GM06990 (cell line): ENCODE measurements around the gene CELA2A.

Experiments used
- DNase-seq: peaks from one replicate; pipeline ENCODE4 v3.0.0-alpha.2; 2011; ENCODE audit not compliant: insufficient read length; ENCODE audit errors: extremely low read depth
- H3K27me3 ChIP-seq: replicated peaks from 2 replicates; pipeline ENCODE4 v1.6.0; 2011; ENCODE audit warnings: low read length; ENCODE audit not compliant: control insufficient read depth, insufficient read depth
- H3K36me3 ChIP-seq: 2 replicates; pipeline ENCODE4 v1.5.1; 2011; ENCODE audit warnings: low read length; ENCODE audit not compliant: control insufficient read depth, insufficient read depth
- H3K4me3 ChIP-seq: replicated peaks from 2 replicates; pipeline ENCODE4 v1.5.1; 2011; ENCODE audit warnings: low read depth, mild to moderate bottlenecking, control low read depth, low read length
- CTCF ChIP-seq: IDR thresholded peaks from 2 replicates; pipeline ENCODE4 v1.5.1; 2011; ENCODE audit warnings: low read length, control low read depth, mild to moderate bottlenecking, inconsistent platforms; ENCODE audit not compliant: insufficient read depth, poor library complexity, severe bottlenecking

CELA2A gene

GRCh38 chr1:15493869-15494390 lies 37.4 kb downstream of the CELA2A start:
- Histone ChIP-seq H3K36me3 (peaks cover 5% of the 10 kb centered on the region), H3K27me3 (no peaks in the 10 kb centered on the region), H3K4me3 (no peak overlapping the region)
- DNase-seq = no peak
- TF ChIP-seq CTCF = no peak

- no peak for TF ChIP-seq CTCF
- no peak overlapping the region for H3K4me3 ChIP-seq
- DNase-seq = no peak
- H3K36me3 ChIP-seq = peaks cover 3% of the 10 kb centered on the region; the same call in 1 of the 2 replicates
- H3K27me3 ChIP-seq = no peaks in the 10 kb centered on the region
These were observed 43.9 kb downstream of the CELA2A start for GRCh38 chr1:15500184-15501178.

GRCh38 chr1:15501208-15502032 lies 44.9 kb downstream of the CELA2A start:
- Histone ChIP-seq H3K36me3 (peaks cover 7% of the 10 kb centered on the region; the same call in 1 of the 2 replicates), H3K4me3 (no peak overlapping the region), H3K27me3 (no peaks in the 10 kb centered on the region)
- no peak for DNase-seq
- peak; percentile 89 for TF ChIP-seq CTCF

GRCh38 chr1:15504436-15504835 lies 47.9 kb downstream of the CELA2A start:
- DNase-seq = no peak
- Histone ChIP-seq H3K4me3 (no peak overlapping the region), H3K36me3 (peaks cover 7% of the 10 kb centered on the region; the same call in 1 of the 2 replicates), H3K27me3 (no peaks in the 10 kb centered on the region)
- TF ChIP-seq CTCF = no peak

- no peak for DNase-seq
- peaks cover 7% of the 10 kb centered on the region; the same call in 1 of the 2 replicates for H3K36me3 ChIP-seq
- H3K27me3 ChIP-seq = no peaks in the 10 kb centered on the region
- H3K4me3 ChIP-seq = no peak overlapping the region
- TF ChIP-seq CTCF = no peak
These were observed 50.3 kb downstream of the CELA2A start for GRCh38 chr1:15506831-15507230.
